NCI-H1436 (cell line): ENCODE data around the gene HDAC1.

Experiments used
- DNase-seq: peaks from one replicate; lab custom pipeline; 2025; lab: John Stamatoyannopoulos, UW

The HDAC1 gene

GRCh38 chr1:32330558-32331151, 38.8 kb downstream of the HDAC1 start:
- DNase-seq = no peak

GRCh38 chr1:32331549-32331948, 39.7 kb downstream of the HDAC1 start:
- no peak for DNase-seq

GRCh38 chr1:32332290-32333079, 40.6 kb downstream of the HDAC1 start:
- no peak for DNase-seq

DNA sequence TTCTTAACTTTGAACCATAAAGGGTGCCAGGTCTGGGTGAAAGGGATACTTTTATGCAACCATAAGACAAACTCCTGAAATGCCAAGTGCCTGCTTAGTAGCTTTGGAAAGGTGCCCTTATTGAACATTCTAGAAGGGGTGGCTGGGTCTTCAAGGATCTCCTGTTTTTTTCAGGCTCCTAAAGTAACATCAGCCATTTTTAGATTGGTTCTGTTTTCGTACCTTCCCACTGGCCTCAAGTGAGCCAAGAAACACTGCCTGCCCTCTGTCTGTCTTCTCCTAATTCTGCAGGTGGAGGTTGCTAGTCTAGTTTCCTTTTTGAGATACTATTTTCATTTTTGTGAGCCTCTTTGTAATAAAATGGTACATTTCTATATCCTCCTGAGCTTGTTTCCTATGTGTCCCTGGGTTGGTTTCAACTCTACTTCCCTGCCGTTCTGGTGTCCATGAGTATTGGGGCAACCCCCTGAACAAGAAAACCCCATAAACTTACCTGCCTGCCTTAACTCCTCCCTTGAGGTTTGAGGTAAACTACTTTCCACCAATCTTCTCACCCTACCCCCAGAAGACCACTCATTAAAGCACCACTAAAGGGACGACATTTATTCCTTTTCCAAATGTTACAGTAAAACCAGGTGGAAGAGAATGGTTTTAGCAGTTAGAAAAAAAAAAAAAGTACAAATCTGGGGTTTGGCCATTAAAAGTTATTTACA, 41.5 kb downstream of the HDAC1 start:
- DNase-seq = no peak

GRCh38 chr1:32334274-32334861, 42.5 kb downstream of the HDAC1 start:
- DNase-seq = no peak

GRCh38 chr1:32334864-32335534, 43.1 kb downstream of the HDAC1 start:
- peak; percentile 65 for DNase-seq

GRCh38 chr1:32335535-32335789, 43.6 kb downstream of the HDAC1 start:
- DNase-seq = no peak

GRCh38 chr1:32335790-32336590, 44.1 kb downstream of the HDAC1 start, which contains the start of gene MARCKSL1:
TSS of gene MARCKSL1 (minus strand) at chr1:32336233. CDS start at chr1:32336033, 200 bp downstream.
- DNase-seq = peak; percentile 82

- DNase-seq = no peak
Observed at GRCh38 chr1:32336591-32336932, 44.7 kb downstream of the HDAC1 start.

DNA sequence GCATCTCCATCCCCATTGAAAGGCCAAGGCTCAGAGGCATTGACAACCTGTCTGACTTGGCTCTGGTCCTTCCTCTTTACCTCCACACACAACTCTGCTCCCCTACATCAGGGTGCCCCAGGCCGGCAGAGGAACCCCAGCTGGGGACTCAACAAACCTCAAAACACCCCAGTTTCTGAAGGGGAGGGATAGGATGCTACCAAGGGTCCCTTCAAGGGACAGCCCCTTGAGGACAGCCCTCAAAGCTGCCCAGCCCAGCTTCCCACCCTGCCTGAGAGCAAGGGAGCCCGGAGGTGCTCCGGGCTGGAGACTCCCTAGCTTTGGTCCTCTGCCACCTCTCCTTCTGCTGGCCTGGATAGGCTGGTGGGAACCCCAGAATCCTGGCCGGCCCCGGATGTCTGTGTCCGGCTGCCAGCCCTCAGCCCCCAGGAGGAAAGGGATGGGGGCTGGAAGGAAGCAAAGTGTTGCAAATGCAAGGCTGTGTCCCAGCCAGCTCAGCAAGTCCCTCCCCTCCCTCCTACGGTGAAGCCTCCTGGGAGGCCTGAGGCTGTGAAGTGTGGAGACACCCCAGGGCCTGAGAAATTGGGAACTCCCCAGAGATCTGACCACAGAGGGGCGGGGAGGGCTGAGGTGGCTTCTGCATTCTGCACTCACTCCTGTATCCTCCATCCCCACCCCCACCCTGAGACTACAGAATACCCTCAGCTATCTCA, 45.2 kb downstream of the HDAC1 start:
- DNase-seq = peak; percentile 58

DNA sequence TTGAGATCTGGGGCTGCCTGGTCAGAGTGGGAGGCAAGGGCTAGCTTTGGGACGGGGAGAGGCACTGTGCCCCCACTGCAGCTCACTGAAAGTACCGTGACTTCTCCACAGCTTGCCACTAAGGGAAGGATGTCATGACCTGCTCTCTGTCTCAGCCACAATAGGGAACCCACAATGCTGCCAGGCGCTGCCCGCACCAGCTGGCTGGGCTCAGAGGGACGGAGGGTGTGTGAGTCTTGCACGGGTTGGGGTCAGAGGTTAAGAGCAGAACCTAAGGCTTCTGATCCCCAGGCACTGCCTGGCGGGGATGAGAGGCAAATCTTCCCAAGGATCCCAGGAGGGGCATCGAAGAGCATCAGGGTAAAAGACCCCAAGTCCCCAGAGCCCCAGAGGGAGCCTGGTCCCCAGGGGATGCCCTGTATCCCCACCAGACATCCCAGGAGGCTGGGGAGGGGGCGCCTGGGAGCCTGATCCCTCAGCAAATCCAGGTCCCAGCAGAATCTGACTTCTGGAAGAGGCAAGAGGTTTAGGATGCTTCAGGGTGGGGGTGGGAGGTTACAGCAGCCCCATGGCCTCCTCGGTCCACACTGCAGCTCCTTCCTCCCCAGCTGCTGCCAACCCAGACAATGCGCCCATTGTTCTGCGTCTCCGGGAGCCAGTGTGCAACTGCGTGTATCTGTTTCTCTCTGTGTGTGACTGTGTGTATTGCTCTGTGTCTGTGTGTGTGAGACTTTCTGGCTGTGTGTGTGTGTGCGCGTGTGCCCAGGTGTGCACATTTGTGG, 46.2 kb downstream of the HDAC1 start:
- no peak for DNase-seq

GRCh38 chr1:32338637-32339145, 46.8 kb downstream of the HDAC1 start:
- DNase-seq = no peak

- DNase-seq = no peak
Observed at GRCh38 chr1:32339363-32339978, 47.6 kb downstream of the HDAC1 start.

GRCh38 chr1:32341186-32341757, 49.4 kb downstream of the HDAC1 start:
- DNase-seq = no peak

- no peak for DNase-seq
Observed at GRCh38 chr1:32341971-32342370, 50.1 kb downstream of the HDAC1 start.

DNA sequence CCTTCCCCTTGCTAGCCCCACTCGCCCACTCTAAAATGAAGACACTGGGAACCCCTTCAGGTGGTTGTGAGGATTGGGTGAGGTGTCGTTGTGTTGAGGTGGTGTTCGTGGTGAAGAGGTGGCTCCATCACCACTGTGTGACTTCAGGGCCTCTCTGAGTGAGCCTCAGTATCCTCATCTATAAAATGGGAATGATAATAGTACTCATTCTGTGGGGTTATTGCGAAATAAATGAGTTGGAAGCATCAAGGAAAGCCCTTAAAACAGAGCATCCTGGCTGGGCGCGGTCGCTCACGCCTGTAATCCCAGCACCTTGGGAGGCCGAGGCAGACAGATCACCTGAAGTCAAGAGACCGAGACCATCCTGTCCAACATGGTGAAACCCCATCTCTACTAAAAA, 50.8 kb downstream of the HDAC1 start:
- DNase-seq = no peak

DNA sequence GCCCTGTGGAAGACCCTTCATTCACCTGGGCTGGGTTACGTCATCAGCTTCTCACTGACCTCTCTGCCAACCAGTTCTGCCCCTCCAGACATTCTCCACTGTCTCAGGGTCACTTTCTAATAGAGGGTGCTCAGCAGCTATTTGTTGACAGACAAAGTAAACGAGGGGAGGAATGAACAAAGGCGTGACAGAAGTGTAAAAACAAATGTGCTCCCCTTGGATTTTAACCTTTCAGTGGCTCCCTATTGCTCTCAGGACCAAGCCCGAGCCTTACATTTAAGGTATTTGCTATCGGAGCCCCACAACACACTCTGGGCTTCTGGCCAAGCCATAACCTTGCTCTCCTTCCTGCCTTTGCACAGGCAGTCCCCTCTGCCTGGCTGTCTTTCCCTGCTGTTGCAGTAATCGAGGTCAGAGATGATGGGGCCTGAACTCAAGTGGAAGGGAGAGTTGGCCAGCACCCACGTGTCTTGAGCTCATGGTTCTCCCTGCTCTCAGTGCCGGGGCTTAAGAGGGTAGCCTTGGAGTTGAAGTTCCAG, 53.5 kb downstream of the HDAC1 start:
- no peak for DNase-seq

DNA sequence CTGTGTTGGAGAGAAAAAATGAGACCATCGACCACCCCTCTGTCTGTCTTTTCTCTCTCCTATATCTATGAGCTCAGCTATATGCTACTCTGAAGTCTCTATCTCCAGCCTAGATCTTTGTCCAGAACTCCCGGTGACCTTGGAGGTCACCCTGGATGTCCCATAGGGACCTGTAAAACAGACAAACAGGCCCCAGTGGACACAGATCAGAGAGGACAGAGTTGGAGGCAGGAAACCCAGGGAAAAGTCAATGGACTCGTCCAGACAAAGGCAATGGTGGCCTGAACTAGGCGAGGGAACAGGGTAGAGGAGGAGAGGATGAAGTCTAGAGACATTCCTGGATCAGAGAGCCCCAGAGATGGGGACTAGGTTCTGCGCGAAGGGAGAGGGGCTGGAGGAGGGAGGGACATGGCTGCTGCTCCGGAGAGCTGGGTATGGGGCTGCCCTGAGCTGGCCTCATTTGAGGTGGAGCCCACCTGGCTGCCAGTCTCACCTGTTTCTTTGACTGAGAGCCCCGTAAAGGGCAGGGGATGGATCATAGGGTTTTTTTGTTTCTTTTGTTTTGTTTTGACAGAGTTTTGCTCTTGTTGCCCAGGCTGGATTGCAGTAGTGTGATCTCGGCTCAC, 54.8 kb downstream of the HDAC1 start:
- DNase-seq = no peak
